IMR-90 (cell line): ENCODE results near the gene UBTD1. TPM values are rescaled to one million over a fixed set of nuclear protein-coding genes. Genes with fewer than 3 reads are reported as not detected.

Source experiments
- ATAC-seq: fragments of 200-7000 bp; cut with Tn5 transposase; 2 replicates; pipeline ENCODE4 v1.9.1; 2020; ENCODE audit warnings: low read depth, mild to moderate bottlenecking, moderate library complexity
- BruUV-seq: library from RNA; stranded (reverse); fragments of 400-500 nt; replicated peaks from 2 replicates; lab custom pipeline; 2021; lab: Mats Ljungman, UMichigan
- CTCF ChIA-PET: fragments of 300-600 bp; formaldehyde crosslinking; extraction: SDS; loops from one replicate; lab custom pipeline; 2021; ENCODE audit warnings: antibody characterized with exemption; lab: Yijun Ruan, JAX
- POLR2A ChIA-PET: fragments of 300-600 bp; sonication (Branson Sonifier 250); formaldehyde crosslinking; loops from one replicate; lab custom pipeline; 2022; ENCODE audit warnings: antibody characterized with exemption; ENCODE audit not compliant: unreplicated experiment; lab: Charles Lee
- DNase-seq: peaks from one replicate; pipeline ENCODE4 v3.0.0; 2013
- H2AFZ ChIP-seq: replicated peaks from 2 replicates; pipeline ENCODE3; 2013; ENCODE audit warnings: low read length, mild to moderate bottlenecking; ENCODE audit not compliant: poor library complexity
- H2AK5ac ChIP-seq: 2 replicates; pipeline ENCODE4 v1.6.1; 2013; ENCODE audit warnings: low read depth, low read length, inconsistent platforms
- H2AK9ac ChIP-seq: replicated peaks from 2 replicates; pipeline ENCODE3; 2013; ENCODE audit warnings: mild to moderate bottlenecking, low read depth, low read length, moderate library complexity; ENCODE audit not compliant: poor library complexity
- H2BK120ac ChIP-seq: 2 replicates; pipeline ENCODE4 v1.6.1; 2013; ENCODE audit warnings: low read depth, low read length, inconsistent platforms
- H2BK15ac ChIP-seq: 3 replicates; pipeline ENCODE4 v1.6.1; 2013; ENCODE audit warnings: low read depth, low read length, inconsistent platforms
- H2BK20ac ChIP-seq: 2 replicates; pipeline ENCODE4 v1.6.1; 2013; ENCODE audit warnings: low read depth, mild to moderate bottlenecking, inconsistent platforms, low read length, moderate library complexity
- H2BK5ac ChIP-seq: 2 replicates; pipeline ENCODE4 v1.6.1; 2013; ENCODE audit warnings: mild to moderate bottlenecking, low read depth, low read length, inconsistent platforms; ENCODE audit not compliant: poor library complexity, severe bottlenecking
- H3K14ac ChIP-seq: replicated peaks from 2 replicates; pipeline ENCODE4 v1.6.1; 2013; ENCODE audit warnings: low read depth, low read length, inconsistent platforms
- H3K18ac ChIP-seq: 2 replicates; pipeline ENCODE4 v1.6.1; 2013; ENCODE audit warnings: low read depth, low read length, control low read depth
- H3K23ac ChIP-seq: 2 replicates; pipeline ENCODE4 v1.6.1; 2013; ENCODE audit warnings: low read depth, low read length, inconsistent platforms
- H3K27ac ChIP-seq: 2 replicates; pipeline ENCODE4 v1.5.1; 2013; ENCODE audit warnings: mild to moderate bottlenecking, control low read depth, low read length; ENCODE audit not compliant: insufficient read depth
- H3K27me3 ChIP-seq: 2 replicates; pipeline ENCODE4 v1.6.1; 2013; ENCODE audit warnings: low read length; ENCODE audit not compliant: control insufficient read depth, insufficient read depth
- H3K36me3 ChIP-seq: 2 replicates; pipeline ENCODE4 v1.6.1; 2013; ENCODE audit warnings: low read length, mixed read lengths; ENCODE audit not compliant: control insufficient read depth, insufficient read depth
- H3K4ac ChIP-seq: 2 replicates; pipeline ENCODE4 v1.6.1; 2013; ENCODE audit warnings: low read depth, low read length, inconsistent platforms
- H3K4me1 ChIP-seq: 2 replicates; pipeline ENCODE4 v1.6.1; 2013; ENCODE audit warnings: low read length, mixed read lengths; ENCODE audit not compliant: control insufficient read depth, insufficient read depth
- H3K4me2 ChIP-seq: 2 replicates; pipeline ENCODE4 v1.6.1; 2013; ENCODE audit warnings: low read depth, mild to moderate bottlenecking, control low read depth, low read length, moderate library complexity
- H3K4me3 ChIP-seq: 2 replicates; pipeline ENCODE4 v1.5.1; 2013; ENCODE audit warnings: low read depth, mild to moderate bottlenecking, control low read depth, low read length, moderate library complexity; ENCODE audit not compliant: insufficient read depth
- H3K56ac ChIP-seq: 2 replicates; pipeline ENCODE4 v1.6.1; 2013; ENCODE audit warnings: low read length, inconsistent platforms; ENCODE audit not compliant: insufficient read depth; ENCODE audit errors: extremely low read depth
- H3K79me1 ChIP-seq, 2 experiments: 2 replicates each; pipeline ENCODE4 v1.6.1; 2013; ENCODE audit warnings: low read length in 2 of 2, inconsistent platforms in 1 of 2, low read depth in 1 of 2
- H3K9ac ChIP-seq: 2 replicates; pipeline ENCODE4 v1.6.1; 2013; ENCODE audit warnings: low read depth, low read length, control low read depth
- H3K9me1 ChIP-seq: 2 replicates; pipeline ENCODE4 v1.6.1; 2013; ENCODE audit warnings: low read length, inconsistent platforms; ENCODE audit not compliant: insufficient read depth
- H3K9me3 ChIP-seq: 2 replicates; pipeline ENCODE4 v1.6.1; 2013; ENCODE audit warnings: low read length; ENCODE audit not compliant: control insufficient read depth, insufficient read depth
- H4K20me1 ChIP-seq: 2 replicates; pipeline ENCODE4 v1.6.1; 2013; ENCODE audit warnings: low read length, inconsistent platforms; ENCODE audit not compliant: insufficient read depth
- H4K5ac ChIP-seq: 2 replicates; pipeline ENCODE4 v1.6.1; 2013; ENCODE audit warnings: mild to moderate bottlenecking, low read depth, low read length, control low read depth
- H4K8ac ChIP-seq, 2 experiments: 2 replicates each; pipeline ENCODE4 v1.6.1; 2013; ENCODE audit warnings: low read depth in 2 of 2, low read length in 2 of 2, control low read depth in 1 of 2, inconsistent platforms in 1 of 2
- H4K91ac ChIP-seq: 2 replicates; pipeline ENCODE4 v1.6.1; 2013; ENCODE audit warnings: low read depth, low read length, inconsistent platforms; ENCODE audit not compliant: insufficient read depth
- BHLHE40 ChIP-seq: fragments of 150-350 bp; IDR thresholded peaks from 2 replicates; pipeline ENCODE4 v1.6.1; 2016; ENCODE audit warnings: mild to moderate bottlenecking, low read depth, low read length
- CEBPB ChIP-seq: IDR thresholded peaks from 2 replicates; pipeline ENCODE4 v1.6.1; 2012; ENCODE audit warnings: low read depth, low read length, improper control_type of control experiment
- MAFK ChIP-seq: IDR thresholded peaks from 2 replicates; pipeline ENCODE4 v1.6.1; 2012; ENCODE audit warnings: low read depth, low read length, improper control_type of control experiment
- MAZ ChIP-seq: IDR thresholded peaks from 2 replicates; pipeline ENCODE4 v1.6.1; 2012; ENCODE audit warnings: low read depth, mild to moderate bottlenecking, low read length, improper control_type of control experiment, moderate library complexity, borderline replicate concordance
- NFE2L2 ChIP-seq: fragments of 150-350 bp; IDR thresholded peaks from 2 replicates; pipeline ENCODE4 v1.6.1; 2016; ENCODE audit warnings: low read depth, mild to moderate bottlenecking, low read length
- POLR2A ChIP-seq: IDR thresholded peaks from 2 replicates; pipeline ENCODE4 v1.6.1; 2012; ENCODE audit warnings: mild to moderate bottlenecking, low read depth, low read length
- RAD21 ChIP-seq: IDR thresholded peaks from 2 replicates; pipeline ENCODE4 v1.6.1; 2012; ENCODE audit warnings: low read length, improper control_type of control experiment
- RCOR1 ChIP-seq: IDR thresholded peaks from 2 replicates; pipeline ENCODE4 v1.6.1; 2012; ENCODE audit warnings: mild to moderate bottlenecking, low read length, improper control_type of control experiment; ENCODE audit not compliant: insufficient replicate concordance
- SMC3 ChIP-seq: fragments of 150-350 bp; IDR thresholded peaks from 2 replicates; pipeline ENCODE4 v1.6.1; 2016; ENCODE audit warnings: low read depth, mild to moderate bottlenecking, antibody characterized with exemption, low read length, moderate library complexity
- WGBS, 2 experiments: methylation state at CpG; one replicate each; pipeline versions ENCODE4 v1.1.5 to v1.1.7; 2013; ENCODE audit warnings: missing lambda C conversion rate in 2 of 2; ENCODE audit not compliant: insufficient read length in 1 of 2; ENCODE audit errors: extremely low coverage in 2 of 2; 5-methylcytosine and 5-hydroxymethylcytosine counted together
- dilution Hi-C: fragments of 300-500 bp; cut with HindIII; formaldehyde crosslinking; loops from one replicate; pipeline ENCODE4 v1.14.3; 2018; ENCODE audit warnings: low sequenced_read_pairs; ENCODE audit not compliant: unreplicated experiment
- in situ Hi-C: fragments of 300-500 bp; cut with MboI; formaldehyde crosslinking; loops from 3 replicates; pipeline ENCODE4 v1.14.3; 2019; ENCODE audit warnings: low sequenced_read_pairs, inconsistent platforms, mixed read lengths
- intact Hi-C: fragments of 100-400 bp; cut with micrococcal nuclease; formaldehyde crosslinking; loops from 2 replicates; pipeline ENCODE4 v1.10.0; 2022
- polyA plus RNA-seq, 3 experiments: library from polyadenylated mRNA; depleted of rRNA; stranded (reverse); fragments of >200 nt; gene quantifications; 2 replicates each; pipeline ENCODE4 v1.2.3, GENCODE V29; 2012; ENCODE audit warnings: low replicate concordance in 1 of 3
- total RNA-seq: library from RNA; depleted of rRNA; stranded (reverse); fragments of >200 nt; gene quantifications from 2 replicates; pipeline ENCODE4 v1.2.3, GENCODE V29; 2012
- TF ChIP-seq, protein P1 (sequence below): fragments of 150-350 bp; IDR thresholded peaks from 2 replicates; pipeline ENCODE4 v1.6.1; 2017; ENCODE audit warnings: mild to moderate bottlenecking, antibody characterized with exemption, low read length, low read depth
- TF ChIP-seq, protein P2 (sequence below): conservative IDR thresholded peaks from 2 replicates; pipeline ENCODE4 v1.5.1; 2012; ENCODE audit warnings: mild to moderate bottlenecking, low read depth, low read length, improper control_type of control experiment
- TF ChIP-seq, protein P3 (sequence below): fragments of 150-350 bp; IDR thresholded peaks from 2 replicates; pipeline ENCODE4 v1.6.1; 2016; ENCODE audit warnings: low read depth, mild to moderate bottlenecking, low read length, moderate library complexity, borderline replicate concordance

The UBTD1 gene
- total and polyA plus RNA-seq, 2 of the 4 experiments (the other 2 are of a cell fraction) = 21.9 to 44.9 TPM

DNA sequence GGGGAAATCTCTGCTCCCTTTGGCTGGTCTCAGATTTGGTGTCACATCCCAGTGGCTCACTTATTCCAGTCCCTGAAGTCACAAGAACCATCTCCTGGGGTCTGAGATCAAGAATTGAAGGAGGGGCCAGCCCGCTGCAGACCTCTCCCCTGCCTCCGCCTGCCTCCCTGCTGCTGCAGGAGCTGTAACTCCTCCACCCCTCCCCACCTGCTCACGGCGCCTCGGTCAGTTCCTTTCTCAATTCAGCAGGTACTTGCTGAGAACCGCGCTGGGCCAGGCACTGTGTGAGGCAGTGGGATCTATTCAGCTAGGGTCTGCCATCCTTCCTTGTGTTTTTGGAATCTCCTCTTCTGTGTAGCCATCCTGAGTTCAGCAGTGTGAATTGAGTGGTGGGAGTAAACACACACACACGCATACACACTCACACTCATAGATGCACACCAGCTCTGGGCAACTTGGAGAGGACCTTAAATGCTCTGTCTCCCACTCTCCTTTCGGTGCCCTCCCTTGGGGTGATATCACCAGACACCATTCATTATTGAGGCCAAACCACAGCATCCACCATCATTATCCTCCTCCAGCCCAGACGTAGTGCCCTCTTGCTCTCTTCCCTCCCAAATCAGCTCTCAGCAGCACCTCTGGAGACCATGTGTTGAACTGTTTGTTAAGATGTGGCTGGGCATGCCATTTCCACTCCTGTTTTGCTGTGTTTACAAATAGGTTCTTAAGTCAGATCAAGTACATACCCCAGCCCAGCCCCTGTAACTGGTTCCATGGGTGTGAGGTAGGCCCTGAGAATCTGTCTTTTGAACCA, 51.8 kb downstream of the UBTD1 start (continued):
- TF ChIP-seq POLR2A = no peak
- TF ChIP-seq BHLHE40 = no peak
- no peak for TF ChIP-seq CEBPB

DNA sequence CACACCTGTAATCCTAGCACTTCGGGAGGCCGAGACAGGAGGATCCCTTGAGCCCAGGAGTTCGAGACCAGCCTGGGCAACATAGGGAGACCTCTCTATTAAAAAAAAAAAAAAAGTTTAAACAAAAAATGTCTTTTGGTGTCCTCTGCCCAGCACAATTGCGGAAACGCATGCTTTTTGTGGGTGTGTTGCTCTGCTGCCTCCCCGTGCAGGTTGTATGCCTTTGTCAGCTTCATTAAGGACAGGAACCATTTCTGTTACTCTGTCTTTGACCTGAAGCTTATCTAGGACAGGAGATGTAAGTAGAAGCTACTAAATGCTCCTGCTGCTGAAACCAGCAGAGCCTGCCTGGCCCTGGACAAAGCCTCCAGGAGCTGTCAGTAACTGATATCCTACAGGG, 52.5 kb downstream of the UBTD1 start:
- 0 out of 2 replicates have a peak overlapping the region, but pooled peaks have one; percentile 29 for H3K23ac ChIP-seq
- H2BK15ac ChIP-seq = no peak overlapping the region
- H4K20me1 ChIP-seq = peaks cover 6% of the 10 kb centered on the region; the same call in 1 of the 2 replicates
- no peaks in the 10 kb centered on the region for H3K27me3 ChIP-seq
- H4K91ac ChIP-seq = no peak overlapping the region
- H2AK5ac ChIP-seq = peak overlapping the region; percentile 48; the same call in 1 of the 2 replicates
- H3K56ac ChIP-seq = no peak overlapping the region
- no peaks in the 10 kb centered on the region for H3K36me3 ChIP-seq
- no peak overlapping the region for H3K9ac ChIP-seq
- no peak overlapping the region for H3K4ac ChIP-seq
- H3K9me1 ChIP-seq = peaks cover 6% of the 10 kb centered on the region; the same call in 1 of the 2 replicates
- no peak overlapping the region for H4K8ac ChIP-seq
- H4K5ac ChIP-seq = no peak overlapping the region
- no TSS peak for BruUV-seq
- H2AK9ac ChIP-seq = no peak overlapping the region
- dilution Hi-C loops = no loop called here
- H3K27ac ChIP-seq = no peak overlapping the region
- no CpG with 5 or more reads among the region's 6 CpGs for WGBS, 2 experiments
- no peak overlapping the region for H2AFZ ChIP-seq
- CTCF ChIA-PET = interaction anchor here (0.7 kb wide), 1 partner anchor 23 kb away, joined by 3 read pairs; no protein-coding TSS in a partner anchor
- POLR2A ChIA-PET = no interaction called here
- peaks cover 16% of the 10 kb centered on the region for H3K4me1 ChIP-seq
- H3K9me3 ChIP-seq = no peaks in the 10 kb centered on the region
- intact Hi-C loops = loop anchor here (5.0 kb wide), 1 partner anchor 144 kb away; no protein-coding TSS in a partner anchor
- in situ Hi-C loops = loop anchor here (5.0 kb wide), 1 partner anchor 89 kb away; no protein-coding TSS in a partner anchor
- no peak for ATAC-seq
- H3K79me1 ChIP-seq = peaks cover 23 to 60% of the 10 kb centered on the region in 2 experiments
- no peak overlapping the region for H3K18ac ChIP-seq
- H2BK120ac ChIP-seq = no peak overlapping the region
- no peak overlapping the region for H3K4me2 ChIP-seq
- no peak overlapping the region for H2BK5ac ChIP-seq
- DNase-seq = no peak
- H2BK20ac ChIP-seq = no peak overlapping the region
- no peak overlapping the region for H3K14ac ChIP-seq
- no peak overlapping the region for H3K4me3 ChIP-seq
- TF ChIP-seq, protein P1, sequence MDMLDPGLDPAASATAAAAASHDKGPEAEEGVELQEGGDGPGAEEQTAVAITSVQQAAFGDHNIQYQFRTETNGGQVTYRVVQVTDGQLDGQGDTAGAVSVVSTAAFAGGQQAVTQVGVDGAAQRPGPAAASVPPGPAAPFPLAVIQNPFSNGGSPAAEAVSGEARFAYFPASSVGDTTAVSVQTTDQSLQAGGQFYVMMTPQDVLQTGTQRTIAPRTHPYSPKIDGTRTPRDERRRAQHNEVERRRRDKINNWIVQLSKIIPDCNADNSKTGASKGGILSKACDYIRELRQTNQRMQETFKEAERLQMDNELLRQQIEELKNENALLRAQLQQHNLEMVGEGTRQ = no peak
- TF ChIP-seq MAFK (no peak), NFE2L2 (no peak), RCOR1 (no peak), MAZ (no peak), CEBPB (no peak), RAD21 (no peak), SMC3 (no peak)
- TF ChIP-seq, protein P2, sequence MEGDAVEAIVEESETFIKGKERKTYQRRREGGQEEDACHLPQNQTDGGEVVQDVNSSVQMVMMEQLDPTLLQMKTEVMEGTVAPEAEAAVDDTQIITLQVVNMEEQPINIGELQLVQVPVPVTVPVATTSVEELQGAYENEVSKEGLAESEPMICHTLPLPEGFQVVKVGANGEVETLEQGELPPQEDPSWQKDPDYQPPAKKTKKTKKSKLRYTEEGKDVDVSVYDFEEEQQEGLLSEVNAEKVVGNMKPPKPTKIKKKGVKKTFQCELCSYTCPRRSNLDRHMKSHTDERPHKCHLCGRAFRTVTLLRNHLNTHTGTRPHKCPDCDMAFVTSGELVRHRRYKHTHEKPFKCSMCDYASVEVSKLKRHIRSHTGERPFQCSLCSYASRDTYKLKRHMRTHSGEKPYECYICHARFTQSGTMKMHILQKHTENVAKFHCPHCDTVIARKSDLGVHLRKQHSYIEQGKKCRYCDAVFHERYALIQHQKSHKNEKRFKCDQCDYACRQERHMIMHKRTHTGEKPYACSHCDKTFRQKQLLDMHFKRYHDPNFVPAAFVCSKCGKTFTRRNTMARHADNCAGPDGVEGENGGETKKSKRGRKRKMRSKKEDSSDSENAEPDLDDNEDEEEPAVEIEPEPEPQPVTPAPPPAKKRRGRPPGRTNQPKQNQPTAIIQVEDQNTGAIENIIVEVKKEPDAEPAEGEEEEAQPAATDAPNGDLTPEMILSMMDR = no peak
- TF ChIP-seq, protein P3, sequence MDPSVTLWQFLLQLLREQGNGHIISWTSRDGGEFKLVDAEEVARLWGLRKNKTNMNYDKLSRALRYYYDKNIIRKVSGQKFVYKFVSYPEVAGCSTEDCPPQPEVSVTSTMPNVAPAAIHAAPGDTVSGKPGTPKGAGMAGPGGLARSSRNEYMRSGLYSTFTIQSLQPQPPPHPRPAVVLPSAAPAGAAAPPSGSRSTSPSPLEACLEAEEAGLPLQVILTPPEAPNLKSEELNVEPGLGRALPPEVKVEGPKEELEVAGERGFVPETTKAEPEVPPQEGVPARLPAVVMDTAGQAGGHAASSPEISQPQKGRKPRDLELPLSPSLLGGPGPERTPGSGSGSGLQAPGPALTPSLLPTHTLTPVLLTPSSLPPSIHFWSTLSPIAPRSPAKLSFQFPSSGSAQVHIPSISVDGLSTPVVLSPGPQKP = no peak
